Thymus (tissue), 14 donors: Measurements from ENCODE around the gene C19orf44. TPM values are rescaled to one million over a fixed set of nuclear protein-coding genes. Genes with fewer than 3 reads are reported as not detected.
"Not testable (repeated sequence)": the region's sequence is repeated elsewhere in the genome, so short reads cannot be mapped to it uniquely, and the experiment has no call there.

Experiments
- DNase-seq, 9 donors: peaks; one replicate each; pipeline ENCODE4 v3.0.0-alpha.2; 2013; ENCODE audit warnings: low spot score in 9 of 9, low read depth in 6 of 9, missing footprints in 1 of 9
- H3K27ac ChIP-seq, 2 donors: one replicate each; pipeline ENCODE4 v1.5.1; 2013; ENCODE audit warnings: control low read depth in 1 of 2, low read depth in 1 of 2, low read length in 1 of 2, mild to moderate bottlenecking in 1 of 2, moderate library complexity in 1 of 2
- H3K27me3 ChIP-seq, 2 donors: one replicate each; pipeline ENCODE4 v1.5.1; 2013; ENCODE audit warnings: low read length in 1 of 2; ENCODE audit not compliant: control insufficient read depth in 2 of 2, insufficient read depth in 1 of 2
- H3K36me3 ChIP-seq, 2 donors: one replicate each; pipeline ENCODE4 v1.5.1; 2013; ENCODE audit warnings: low read length in 1 of 2, mild to moderate bottlenecking in 1 of 2, moderate library complexity in 1 of 2; ENCODE audit not compliant: control insufficient read depth in 2 of 2, insufficient read depth in 2 of 2
- H3K4me1 ChIP-seq, 2 donors: one replicate each; pipeline ENCODE4 v1.5.1; 2013; ENCODE audit warnings: low read length in 2 of 2; ENCODE audit not compliant: control insufficient read depth in 2 of 2, insufficient read depth in 2 of 2
- H3K4me3 ChIP-seq, 2 donors: one replicate each; pipeline ENCODE4 v1.5.1; 2013; ENCODE audit warnings: low read length in 2 of 2, control low read depth in 1 of 2, mild to moderate bottlenecking in 1 of 2
- H3K9me3 ChIP-seq, 2 donors: one replicate each; pipeline ENCODE4 v1.5.1; 2013; ENCODE audit warnings: low read length in 1 of 2, mild to moderate bottlenecking in 1 of 2; ENCODE audit not compliant: control insufficient read depth in 2 of 2, insufficient read depth in 1 of 2
- WGBS: extraction: QIAGEN DNeasy Blood & Tissue Kit; methylation state at CpG from one replicate; pipeline ENCODE4 v1.1.7; 2013; 5-methylcytosine and 5-hydroxymethylcytosine counted together
- long read RNA-seq, 10 donors: transcript quantifications; one replicate each; lab custom pipeline, GENCODE V29; 2026
- polyA plus RNA-seq: library from polyadenylated mRNA; stranded (reverse); fragments of 200-250 nt; gene quantifications from one replicate; pipeline ENCODE4 v1.2.3, GENCODE V29; 2013
- total RNA-seq: library from RNA; stranded (reverse); fragments of 120-200 nt; gene quantifications from one replicate; pipeline ENCODE4 v1.2.4, GENCODE V29; 2013
- donor health status: healthy.

Gene C19orf44
- total RNA-seq, result 1.3 TPM
- 4.7 TPM for polyA plus RNA-seq
- long read RNA-seq, donor 1, result 0 reads
- long read RNA-seq, donor 2, partial matches to known transcripts, result 38 of 38 reads
- long read RNA-seq, donor 2, other reads (novel, unspliced or antisense), result 0 of 38 reads
- long read RNA-seq, donor 3, partial matches to known transcripts, result 5 of 12 reads
- long read RNA-seq, donor 3, other reads (novel, unspliced or antisense), result 6 of 12 reads
- long read RNA-seq, donor 4, partial matches to known transcripts, result 0 of 1 reads
- long read RNA-seq, donor 4, other reads (novel, unspliced or antisense), result 0 of 1 reads
- long read RNA-seq, donor 5, partial matches to known transcripts, result 18 of 19 reads
- long read RNA-seq, donor 5, other reads (novel, unspliced or antisense), result 0 of 19 reads
- long read RNA-seq, donor 6, result 0 reads
- long read RNA-seq, donor 7, result 0 reads
- long read RNA-seq, donor 8, result 0 reads
- long read RNA-seq, donor 9, result 0 reads
- long read RNA-seq, donor 10, result 0 reads

- Histone ChIP-seq H3K9me3 (no peaks in the 10 kb centered on the region), H3K4me1 (peaks cover 7 to 11% of the 10 kb centered on the region in 2 donors), H3K36me3 (peaks cover 3 to 5% of the 10 kb centered on the region in 2 donors), H3K4me3 (peak within 1 kb of the TSS; percentile 59 to 68), H3K27ac (peak within 1 kb of the TSS in 1 of 2 donors; percentile 26), H3K27me3 (no peaks in the 10 kb centered on the region)
- under 1% methylated on average over 52 of the region's 52 CpGs for WGBS
- DNase-seq, result peak; percentile 90 to 99 (median 97)
These were observed at the start of gene C19orf44, which contains the start of gene CALR3 for GRCh38 chr19:16495982-16496612. TSS of gene C19orf44 (plus strand) at chr19:16496394. CDS start at chr19:16500793, 4,399 bp downstream. TSS of gene CALR3 (minus strand) at chr19:16496167. CDS start at chr19:16496129, 38 bp downstream.

DNA sequence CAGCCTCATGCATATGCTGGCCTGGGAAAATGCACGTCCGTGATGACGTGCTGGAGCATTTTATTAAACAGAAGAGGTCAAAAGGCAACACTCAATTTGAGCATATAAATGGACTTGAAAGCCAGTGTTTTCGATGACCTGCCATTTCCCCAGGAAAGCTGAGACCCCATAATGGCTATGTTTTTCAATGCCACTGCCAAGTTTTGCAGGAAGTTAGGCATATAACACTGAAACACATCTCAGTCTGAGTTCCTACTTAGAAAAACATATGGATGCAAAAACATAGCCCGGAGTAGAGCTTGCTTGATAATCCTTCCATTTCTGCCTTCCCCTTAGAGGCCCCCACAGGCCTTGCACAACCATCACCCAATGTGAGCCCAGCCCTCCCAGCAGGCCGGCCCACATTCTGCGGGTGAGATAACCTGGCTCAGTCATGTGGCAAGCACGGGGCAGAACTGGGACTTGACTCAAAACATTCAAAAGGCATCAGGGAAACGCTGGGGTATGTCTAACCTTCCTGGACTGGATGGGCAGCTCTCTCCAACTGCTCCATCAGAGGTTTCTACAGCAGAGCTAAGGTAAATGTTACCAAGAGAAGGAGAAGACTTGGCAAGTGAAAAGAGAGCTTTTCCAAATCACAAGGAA, 49.3 kb upstream of the C19orf44 start:
- WGBS, result 43% methylated on average over 9 of the region's 9 CpGs
- Histone ChIP-seq H3K27ac (peak overlapping the region in 1 of 2 donors; percentile 0), H3K4me1 (peaks cover 5 to 33% of the 10 kb centered on the region in 2 donors), H3K36me3 (peaks cover 0 to 5% of the 10 kb centered on the region in 2 donors), H3K27me3 (no peaks in the 10 kb centered on the region), H3K9me3 (no peaks in the 10 kb centered on the region), H3K4me3 (no peak overlapping the region)
- peak in 2 of 9 donors; percentile 26 to 52 for DNase-seq

DNA sequence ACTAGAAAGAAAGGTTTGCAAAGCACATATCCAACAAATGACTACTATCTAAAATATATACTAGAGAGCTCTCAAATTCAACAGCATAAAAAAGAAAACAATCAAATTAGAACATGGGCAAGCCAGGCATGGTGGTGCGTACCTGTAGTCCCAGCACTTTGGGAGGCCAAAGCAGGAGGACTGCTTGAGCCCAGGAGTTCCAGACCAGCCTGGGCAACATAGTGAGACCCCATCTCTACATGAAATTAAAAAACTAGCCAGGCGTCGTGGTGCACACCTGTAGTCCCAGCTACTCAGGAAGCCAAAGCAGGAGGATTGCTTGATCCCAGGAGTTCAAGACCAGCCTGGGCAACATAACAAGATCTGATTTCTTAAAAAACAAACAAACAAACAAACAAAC, 47.3 kb upstream of the C19orf44 start:
- not testable (repeated sequence) for H3K9me3 ChIP-seq, DNase-seq, H3K36me3 ChIP-seq, H3K4me3 ChIP-seq, H3K27me3 ChIP-seq, H3K27ac ChIP-seq
- 97% methylated on average over 3 of the region's 3 CpGs for WGBS
- H3K4me1 ChIP-seq, result peaks cover 5 to 33% of the 10 kb centered on the region in 2 donors

DNA sequence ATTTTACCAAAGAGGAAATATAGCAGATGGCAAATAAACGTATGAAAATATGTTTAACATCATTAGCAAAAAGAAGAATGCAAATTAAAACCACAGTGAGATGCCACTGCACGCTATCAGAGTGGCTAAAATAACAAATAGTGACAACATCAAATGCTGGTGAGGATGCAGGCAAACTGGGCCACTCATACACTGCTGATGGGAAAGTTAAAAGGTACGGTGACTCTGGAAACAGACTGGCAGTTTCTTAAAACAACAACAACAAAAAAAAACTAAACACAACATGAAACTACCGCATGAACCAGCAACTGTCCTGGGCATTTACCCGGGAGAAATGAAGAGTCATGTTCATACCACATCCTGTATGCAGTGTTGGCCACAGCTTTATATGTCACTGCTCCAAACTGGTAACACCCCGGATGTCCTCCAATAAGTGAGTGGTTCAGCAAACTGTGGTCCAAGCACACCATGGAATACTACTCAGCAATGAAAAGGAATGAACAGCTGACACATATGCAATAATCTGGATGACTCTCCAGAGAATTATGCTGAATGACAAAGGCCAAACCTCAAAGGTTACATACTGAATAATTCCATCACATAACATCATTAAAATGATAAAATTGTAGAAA, 46.7 kb upstream of the C19orf44 start:
- H3K27me3 ChIP-seq, result no peaks in the 10 kb centered on the region
- no peak overlapping the region for H3K4me3 ChIP-seq
- no peak overlapping the region for H3K27ac ChIP-seq
- H3K9me3 ChIP-seq, result no peaks in the 10 kb centered on the region
- peaks cover 5 to 28% of the 10 kb centered on the region in 2 donors for H3K4me1 ChIP-seq
- peaks cover 0 to 8% of the 10 kb centered on the region in 2 donors for H3K36me3 ChIP-seq
- no peak for DNase-seq
- WGBS, result 38% methylated on average over 6 of the region's 6 CpGs

DNA sequence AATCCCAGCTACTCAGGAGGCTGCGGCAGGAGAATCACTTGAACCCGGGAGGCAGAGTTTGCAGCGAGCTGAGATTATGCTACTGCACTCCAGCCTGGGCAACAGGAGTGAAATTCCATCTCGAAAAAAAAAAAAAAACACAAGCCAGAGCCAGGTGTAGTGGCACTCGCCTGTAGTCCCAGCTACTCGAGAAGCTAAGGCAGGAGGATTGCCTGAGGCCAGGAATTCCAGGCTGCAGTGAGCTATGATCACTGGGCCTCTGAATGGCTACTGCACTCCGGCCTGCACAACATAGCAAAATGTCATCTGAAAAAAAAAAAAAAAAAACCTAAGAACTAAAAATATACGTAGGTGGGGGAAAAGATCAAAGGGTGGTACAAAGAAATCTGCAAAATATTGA, 43.9 kb upstream of the C19orf44 start:
- peaks cover 7 to 8% of the 10 kb centered on the region in 2 donors for H3K4me1 ChIP-seq
- WGBS, result 96% methylated on average over 8 of the region's 8 CpGs

DNA sequence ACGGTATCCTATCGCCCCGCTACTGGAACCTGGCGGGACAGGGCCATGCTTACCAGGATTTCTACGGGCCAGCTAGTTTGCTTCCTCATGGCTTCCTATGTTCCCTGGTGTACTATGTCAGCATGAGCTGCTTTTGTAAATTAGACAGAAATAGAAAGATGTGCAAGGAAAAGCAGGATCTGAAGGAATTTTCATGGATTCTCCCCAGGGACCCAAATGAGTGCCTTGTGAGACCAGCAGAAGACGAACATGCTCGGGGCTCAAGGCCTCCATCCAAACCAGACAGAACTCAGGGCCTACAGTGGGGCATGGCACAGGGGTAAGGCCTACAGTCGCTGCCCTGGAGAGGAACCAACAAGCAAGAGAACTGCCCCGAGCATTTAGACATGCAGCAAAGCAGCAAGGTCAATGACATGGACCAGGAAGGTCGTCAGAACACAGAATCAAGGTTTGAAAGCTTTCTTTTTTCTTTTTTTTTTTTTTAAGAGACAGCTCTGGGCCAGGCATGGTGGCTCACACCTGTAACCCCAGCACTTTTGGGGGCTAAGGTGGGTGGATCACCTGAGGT, 41.8 kb upstream of the C19orf44 start:
- H3K4me1 ChIP-seq, result peaks cover 7 to 24% of the 10 kb centered on the region in 2 donors
- peaks cover 0 to 3% of the 10 kb centered on the region in 2 donors for H3K36me3 ChIP-seq
- WGBS, result 93% methylated on average over 10 of the region's 10 CpGs
- no peak overlapping the region for H3K27ac ChIP-seq
- DNase-seq, result no peak
- H3K4me3 ChIP-seq, result no peak overlapping the region
- H3K9me3 ChIP-seq, result no peaks in the 10 kb centered on the region
- H3K27me3 ChIP-seq, result no peaks in the 10 kb centered on the region

More for the DNA sequence above, 43.9 kb upstream of the C19orf44 start:
- Histone ChIP-seq H3K27ac (no peak overlapping the region), H3K36me3 (peaks cover 0 to 3% of the 10 kb centered on the region in 2 donors), H3K27me3 (no peaks in the 10 kb centered on the region), H3K9me3 (no peaks in the 10 kb centered on the region), H3K4me3 (no peak overlapping the region)
- no peak for DNase-seq

GRCh38 chr19:16455489-16455888, 40.7 kb upstream of the C19orf44 start:
- Histone ChIP-seq H3K36me3 (peaks cover 0 to 3% of the 10 kb centered on the region in 2 donors), H3K9me3 (no peaks in the 10 kb centered on the region), H3K4me3 (no peak overlapping the region), H3K4me1 (peaks cover 7 to 24% of the 10 kb centered on the region in 2 donors), H3K27me3 (no peaks in the 10 kb centered on the region), H3K27ac (no peak overlapping the region)
- no peak for DNase-seq
- 96% methylated on average over 5 of the region's 5 CpGs for WGBS

GRCh38 chr19:16456652-16457194, 39.5 kb upstream of the C19orf44 start:
- H3K4me3 ChIP-seq, result no peak overlapping the region
- H3K27me3 ChIP-seq, result no peaks in the 10 kb centered on the region
- no peaks in the 10 kb centered on the region for H3K9me3 ChIP-seq
- H3K36me3 ChIP-seq, result peaks cover 0 to 3% of the 10 kb centered on the region in 2 donors
- peaks cover 7 to 24% of the 10 kb centered on the region in 2 donors for H3K4me1 ChIP-seq
- WGBS, result 52% methylated on average over 11 of the region's 11 CpGs
- no peak overlapping the region for H3K27ac ChIP-seq
- no peak for DNase-seq
